HG03521 (cell line): ENCODE measurements around the gene RAB6A.
"Not testable (repeated sequence)": the region's sequence is repeated elsewhere in the genome, so short reads cannot be mapped to it uniquely, and the experiment has no call there.

Experiments
- ATAC-seq: cut with Tn5 transposase; IDR thresholded peaks from one replicate; pipeline ENCODE4 v1.9.1; 2021; ENCODE audit warnings: mild to moderate bottlenecking, moderate library complexity; ENCODE audit not compliant: unreplicated experiment

The RAB6A gene

DNA sequence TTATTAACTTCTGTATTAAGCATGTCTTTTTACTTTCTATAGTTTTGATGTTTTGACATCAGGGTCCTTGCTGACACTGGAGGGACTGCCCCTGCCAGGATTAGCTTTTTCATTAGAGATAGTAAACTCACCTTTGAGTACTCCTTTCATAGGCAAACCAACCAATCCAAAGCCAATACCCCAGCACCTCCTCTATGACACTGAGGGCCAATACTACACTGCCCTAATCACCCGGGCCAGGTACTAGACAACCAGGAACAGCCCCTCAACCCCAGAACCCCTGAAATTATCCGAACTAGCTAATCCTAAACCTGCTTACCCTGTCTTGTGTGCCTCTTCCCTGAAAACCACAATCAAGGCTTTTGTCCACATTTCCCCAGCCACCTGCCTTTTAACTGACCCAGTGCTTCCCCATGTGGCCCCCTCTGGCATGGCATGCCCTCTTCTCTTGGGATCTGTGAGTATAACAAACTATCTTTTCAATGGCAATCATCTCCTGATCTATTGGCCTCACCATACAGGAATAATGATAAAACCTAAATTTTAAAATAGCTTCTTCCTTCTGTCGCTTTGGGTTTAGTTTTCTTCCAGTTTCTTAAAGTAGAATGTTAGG lies 31.2 kb downstream of the RAB6A start:
- ATAC-seq, result no peak

DNA sequence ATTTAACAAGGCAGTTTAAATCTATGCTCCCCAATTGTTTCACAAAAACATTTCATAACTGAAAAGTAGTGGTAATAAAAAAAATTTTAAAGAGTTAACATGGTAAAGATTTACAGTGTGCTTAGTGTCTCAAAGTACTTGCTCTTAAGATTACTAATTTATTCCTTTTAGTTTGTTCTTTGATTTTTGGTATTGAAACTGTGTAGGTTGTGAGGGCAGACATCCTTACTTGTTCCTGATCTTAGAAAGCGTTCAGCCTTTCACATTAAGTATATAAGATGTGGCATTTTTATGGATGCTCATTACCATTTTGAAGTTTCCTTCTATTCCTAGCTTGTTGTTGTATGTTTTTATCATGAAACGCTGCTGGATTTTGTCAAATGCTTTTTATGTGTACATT lies 32.9 kb downstream of the RAB6A start:
- no peak for ATAC-seq

DNA sequence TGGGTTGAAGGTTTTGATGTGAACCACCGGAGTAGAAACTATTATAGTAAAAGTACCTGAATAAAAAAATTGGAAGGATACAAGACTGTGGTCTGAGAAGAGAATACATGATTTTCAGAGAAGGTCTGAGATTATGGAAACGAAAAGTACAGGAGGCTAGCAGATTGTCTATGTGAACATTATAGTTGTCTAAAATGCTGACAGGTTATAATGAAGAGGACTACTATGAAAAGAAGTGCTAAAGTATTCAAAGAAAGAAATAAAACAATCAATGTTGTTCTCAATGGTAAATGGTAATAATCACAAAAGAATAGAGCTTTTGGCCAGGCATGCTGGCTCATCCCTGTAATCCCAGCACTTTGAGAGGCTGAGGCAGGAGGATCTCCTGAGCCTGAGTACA lies 34.0 kb downstream of the RAB6A start:
- ATAC-seq, result no peak

DNA sequence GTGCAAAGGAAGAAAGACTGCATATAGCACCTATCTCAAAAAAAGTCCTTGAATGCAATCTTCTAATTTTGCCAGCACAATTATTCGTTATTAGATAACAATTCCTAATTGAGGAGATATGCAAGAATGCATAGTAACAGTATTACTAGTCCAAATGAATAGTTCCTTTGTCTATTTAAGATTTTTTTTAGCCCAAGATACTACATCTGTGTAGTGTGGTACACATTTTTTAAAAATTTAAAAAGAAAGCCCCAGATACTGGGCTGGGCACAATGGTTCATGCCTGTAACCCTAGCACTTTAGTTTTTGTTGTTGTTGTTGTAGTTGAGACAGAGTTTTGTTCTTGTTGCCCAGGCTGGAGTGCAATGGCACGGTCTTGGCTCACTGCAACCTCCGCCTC lies 43.7 kb downstream of the RAB6A start:
- no peak for ATAC-seq

DNA sequence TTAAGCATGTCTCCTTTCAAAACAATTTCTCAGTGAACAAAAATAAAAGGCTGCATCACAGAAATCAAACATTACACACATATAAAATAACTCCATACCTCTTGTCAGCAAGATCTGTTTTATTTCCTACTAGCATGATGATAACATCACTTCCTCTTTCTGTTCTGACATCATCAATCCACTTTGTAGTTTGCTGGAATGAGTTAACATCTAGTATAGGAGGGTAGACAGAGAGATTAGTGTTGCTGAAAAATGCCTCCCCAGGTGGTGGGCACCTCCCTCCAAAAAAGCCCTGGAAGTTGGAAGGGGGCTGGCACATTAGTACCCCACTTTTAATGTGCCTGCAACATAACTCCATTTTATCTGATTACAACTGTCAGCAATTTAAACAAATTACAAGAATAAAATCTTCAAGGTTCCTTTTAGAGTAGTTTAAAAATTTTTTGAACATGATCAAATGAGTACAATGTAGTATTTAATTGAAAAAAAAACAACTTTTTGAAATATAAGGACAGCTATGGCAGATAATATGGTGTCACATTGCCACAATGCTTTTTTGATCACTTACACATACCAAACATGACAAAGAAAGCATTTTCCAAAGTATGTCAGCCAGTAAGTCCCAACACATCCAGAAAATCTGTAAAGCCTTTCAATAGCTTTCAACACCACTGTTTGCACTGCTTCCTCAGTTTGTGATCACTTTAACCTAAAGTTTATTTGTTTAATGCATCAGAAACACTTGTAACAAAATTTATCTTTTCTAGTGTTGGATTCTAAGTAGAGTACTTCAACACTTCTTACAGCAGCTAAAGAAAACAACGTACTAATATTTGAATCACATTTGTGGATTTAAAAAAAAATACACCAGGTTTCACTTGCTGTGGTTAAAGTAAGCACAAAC lies 44.5 kb downstream of the RAB6A start:
- ATAC-seq, result no peak

DNA sequence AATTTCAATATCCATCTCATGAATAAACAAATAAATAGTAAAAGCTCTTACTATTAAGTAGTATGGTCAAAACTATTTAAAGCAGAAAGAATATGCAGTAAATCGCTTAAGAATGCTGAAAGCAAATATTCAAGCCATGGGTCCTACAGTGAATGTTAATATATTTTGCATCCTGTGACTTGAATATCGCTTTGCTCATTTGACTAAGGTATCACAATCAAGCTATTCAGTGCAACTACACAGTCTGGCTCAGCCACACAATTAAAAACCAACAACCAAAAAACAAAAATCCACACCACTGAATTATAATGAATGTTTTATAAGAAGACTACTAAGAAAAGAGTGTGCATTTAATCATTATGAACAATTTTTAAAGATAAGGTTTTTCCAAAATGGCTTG lies 45.3 kb downstream of the RAB6A start:
- no peak for ATAC-seq

DNA sequence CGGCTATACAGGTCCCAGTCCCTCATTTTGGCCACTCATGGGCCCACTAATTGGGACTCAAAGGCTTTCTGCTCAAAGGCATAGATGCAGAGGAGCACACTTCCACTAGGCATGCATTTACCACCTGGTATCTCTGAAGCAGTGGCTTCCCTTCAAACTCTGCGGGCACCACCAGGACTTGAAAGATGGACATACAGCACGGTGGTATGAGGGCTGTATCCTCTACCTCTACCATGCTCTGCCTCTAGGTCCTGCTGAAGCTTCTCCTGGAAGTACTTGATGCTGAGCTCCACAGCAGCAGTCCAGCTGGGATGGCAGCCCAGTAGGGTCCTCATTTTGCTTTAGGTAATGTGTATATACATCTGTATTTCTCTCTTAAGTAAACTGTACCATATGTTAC lies 49.9 kb downstream of the RAB6A start:
- ATAC-seq, result no peak

DNA sequence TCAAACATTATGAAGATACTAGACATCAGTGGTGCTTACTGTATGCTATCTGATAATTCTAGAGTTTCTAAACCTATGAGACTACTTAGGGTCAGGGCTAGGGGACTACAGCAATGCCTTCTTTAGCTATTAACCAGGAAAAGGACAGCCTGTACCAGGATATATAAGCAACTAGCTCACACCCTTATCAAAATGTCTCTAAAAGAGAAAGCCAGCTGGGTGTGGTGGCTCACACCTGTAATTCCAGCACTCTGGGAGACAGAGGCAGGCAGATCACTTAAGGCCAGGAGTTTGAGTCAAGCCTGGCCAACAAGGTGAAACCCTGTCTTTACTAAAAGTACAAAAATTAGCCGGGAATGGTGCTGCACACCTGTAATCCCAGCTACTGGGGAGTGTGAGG lies 55.8 kb downstream of the RAB6A start:
- no peak for ATAC-seq

DNA sequence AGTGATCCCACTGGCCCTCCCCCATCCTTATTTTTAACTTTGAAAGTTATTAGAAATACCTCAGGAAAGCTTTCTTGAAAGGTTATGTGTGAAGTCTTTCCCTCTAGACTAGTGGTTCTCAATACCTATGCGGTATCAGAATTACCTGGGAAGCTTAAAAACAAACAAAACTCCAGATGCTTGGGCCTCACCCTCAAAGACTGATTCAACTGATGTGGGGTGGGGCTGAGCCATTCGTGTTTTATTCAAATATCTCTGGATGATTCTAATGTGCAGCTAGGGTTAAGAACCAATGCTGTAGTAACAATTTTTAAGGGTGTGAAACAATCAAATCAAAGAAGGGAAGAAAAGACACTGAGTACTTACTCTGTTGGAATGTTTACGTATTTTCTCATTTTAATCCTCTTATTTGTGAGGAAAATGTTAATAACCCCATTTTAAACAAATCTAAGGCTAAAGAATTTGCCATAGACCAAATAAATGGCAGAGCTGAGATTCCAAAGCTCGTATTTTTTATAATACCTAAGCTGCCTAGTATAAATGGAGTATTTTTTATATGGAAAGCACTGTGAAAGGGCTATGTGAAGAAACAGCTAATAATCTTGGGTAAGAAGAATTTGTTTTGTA lies 66.9 kb downstream of the RAB6A start:
- ATAC-seq, result no peak

DNA sequence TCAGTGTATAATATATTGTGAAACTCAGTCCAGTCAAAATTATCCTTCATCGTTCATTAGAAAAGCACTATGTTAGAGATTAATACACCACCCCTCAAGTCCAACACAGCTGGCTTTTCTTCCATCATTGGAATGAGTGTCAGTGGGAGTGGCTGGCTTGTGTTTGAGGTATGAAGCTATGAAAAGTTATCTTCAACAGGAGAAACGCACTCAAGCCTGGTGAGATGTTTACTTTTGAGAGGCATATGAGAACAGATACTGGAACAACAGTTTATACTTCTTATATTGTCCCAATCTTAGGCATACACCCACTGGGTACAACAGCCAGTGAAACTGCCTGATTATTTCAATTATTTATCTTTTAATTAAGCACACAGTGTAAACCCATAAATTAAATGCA lies 80.2 kb downstream of the RAB6A start:
- ATAC-seq, result no peak

DNA sequence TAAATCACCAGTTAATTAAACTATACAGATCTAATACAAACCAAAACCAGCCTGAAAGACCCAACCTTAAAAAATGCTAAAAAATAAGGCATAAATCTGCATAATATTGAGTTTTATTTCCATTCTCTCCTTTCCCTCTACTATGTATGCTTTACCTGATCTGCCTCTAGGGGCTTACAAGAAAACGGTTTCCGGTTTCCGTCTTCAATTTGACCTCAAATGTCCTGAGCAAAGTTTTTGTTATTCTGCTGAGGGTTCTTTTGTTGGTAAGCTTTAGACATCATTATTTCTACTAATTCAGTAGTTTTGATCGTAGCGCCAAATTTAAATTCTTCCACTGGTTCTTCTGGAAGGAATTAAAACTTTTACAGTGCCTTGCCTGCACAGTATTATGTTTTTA lies 84.3 kb downstream of the RAB6A start:
- not testable (repeated sequence) for ATAC-seq

DNA sequence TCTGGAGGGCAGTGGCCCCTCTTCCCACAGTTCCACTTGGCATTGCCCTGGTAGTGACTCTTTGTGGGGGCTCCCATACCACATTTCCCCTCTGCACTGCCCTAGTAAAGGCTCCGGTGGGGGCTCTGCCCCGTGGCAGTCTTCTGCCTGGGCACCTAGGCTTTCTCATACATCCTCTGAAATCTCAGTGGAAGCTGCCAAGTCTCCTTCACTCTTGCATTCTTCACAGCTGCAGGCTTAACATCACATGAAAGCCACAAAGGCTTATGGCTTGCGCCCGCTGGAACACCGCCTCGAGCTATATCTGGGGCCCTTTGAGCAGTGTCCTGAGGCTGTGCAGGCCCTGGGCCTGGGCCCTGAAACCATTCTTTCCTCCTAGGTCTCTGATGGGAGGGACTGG lies 89.2 kb downstream of the RAB6A start:
- ATAC-seq, result no peak

DNA sequence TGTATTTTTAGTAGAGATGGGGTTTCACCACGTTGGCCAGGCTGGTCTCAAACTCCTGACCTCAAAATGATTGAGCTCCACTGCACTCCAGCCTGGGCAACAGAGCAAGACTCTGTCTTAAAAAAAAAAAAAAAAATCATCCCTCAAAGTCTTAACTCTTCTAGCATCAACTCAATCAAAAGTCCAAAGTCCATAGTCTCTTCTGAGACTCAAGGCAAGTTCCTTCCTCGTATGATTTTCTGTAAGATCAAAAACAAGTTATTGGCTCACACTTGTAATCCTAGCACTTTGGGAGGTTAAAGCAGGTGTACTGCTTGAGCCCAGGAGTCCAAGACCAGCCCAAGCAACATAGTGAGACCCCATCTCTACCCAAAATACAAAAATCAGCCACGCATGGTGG lies 90.1 kb downstream of the RAB6A start:
- ATAC-seq, result no peak

DNA sequence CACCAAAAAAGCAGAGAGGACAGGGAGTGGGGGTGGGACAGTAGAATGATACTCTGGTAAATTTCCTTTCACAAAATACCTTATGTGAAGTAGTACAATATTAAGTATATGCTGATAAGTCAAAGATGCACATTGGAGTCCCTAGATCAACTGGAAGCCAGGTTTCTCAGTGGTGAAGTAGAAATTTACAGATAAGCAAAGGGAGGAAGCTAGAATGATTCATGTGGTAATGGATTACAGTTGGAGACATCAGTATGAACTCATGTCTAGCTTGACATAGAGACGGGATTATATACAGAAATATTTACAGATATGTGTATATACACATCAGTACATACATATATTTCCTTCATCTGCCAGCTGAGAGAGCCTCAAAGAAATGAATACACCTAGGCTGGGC lies 93.0 kb downstream of the RAB6A start:
- ATAC-seq, result no peak

DNA sequence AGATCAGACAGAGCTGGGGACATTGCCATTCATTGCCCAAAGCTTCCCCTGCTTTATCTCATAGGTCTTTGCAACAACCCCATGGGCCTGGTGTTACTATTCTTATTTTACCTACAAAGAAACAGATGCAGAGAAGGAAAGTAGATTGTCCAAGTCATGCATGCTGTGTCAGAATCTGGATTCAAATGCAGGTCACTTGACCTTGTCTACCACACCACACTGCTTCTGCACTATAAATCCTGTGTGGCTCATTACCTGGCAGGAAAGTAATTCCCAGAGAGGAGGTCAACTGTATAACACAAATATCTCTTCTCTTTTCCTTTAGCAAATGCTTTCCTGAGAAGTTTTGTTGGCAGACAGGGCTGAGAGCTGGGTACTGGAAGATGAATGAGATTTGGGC lies 96.0 kb downstream of the RAB6A start:
- ATAC-seq, result no peak

DNA sequence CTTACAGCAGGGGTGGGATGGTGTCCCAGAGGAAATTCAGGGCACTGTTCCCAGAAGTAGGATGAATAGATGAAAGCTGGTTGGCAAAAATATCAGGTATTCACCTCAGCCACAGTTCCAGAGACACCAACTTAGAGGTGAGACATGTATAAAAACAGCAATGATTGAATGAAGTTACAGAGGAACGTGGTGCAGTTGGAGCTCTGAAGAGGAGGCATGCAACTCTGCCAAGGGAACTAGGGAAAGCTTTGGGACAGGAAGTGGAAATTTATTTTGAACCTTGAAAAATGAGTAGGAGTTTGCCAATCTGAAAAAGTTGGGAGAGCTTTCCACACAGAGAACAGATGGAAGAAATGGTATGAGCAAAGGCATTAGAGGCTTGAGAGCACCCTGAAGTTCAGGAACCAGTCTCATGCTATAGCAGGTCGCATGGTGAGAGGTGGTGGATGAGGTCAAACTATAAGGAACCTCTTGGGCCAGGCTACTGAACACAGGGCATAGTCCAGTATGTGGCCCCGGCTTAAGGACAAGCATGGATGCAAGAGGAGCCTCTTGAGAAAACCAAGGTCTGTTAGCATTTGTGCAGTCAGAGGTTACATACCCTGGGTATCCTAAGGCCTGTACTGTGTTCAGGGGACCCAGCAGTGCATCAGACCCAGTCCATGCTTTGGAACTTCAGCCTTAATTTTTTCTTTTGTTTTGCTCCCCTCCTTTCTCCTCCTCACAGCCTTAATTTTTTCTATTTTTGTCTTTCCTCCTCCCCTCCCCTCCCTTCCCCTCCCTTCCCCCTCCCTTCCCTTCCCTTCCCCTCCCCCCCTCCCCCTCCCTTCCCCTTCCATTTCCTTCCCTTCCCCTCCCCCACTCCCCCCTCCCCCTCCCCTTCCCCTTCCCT lies 97.0 kb downstream of the RAB6A start:
- ATAC-seq, result no peak

DNA sequence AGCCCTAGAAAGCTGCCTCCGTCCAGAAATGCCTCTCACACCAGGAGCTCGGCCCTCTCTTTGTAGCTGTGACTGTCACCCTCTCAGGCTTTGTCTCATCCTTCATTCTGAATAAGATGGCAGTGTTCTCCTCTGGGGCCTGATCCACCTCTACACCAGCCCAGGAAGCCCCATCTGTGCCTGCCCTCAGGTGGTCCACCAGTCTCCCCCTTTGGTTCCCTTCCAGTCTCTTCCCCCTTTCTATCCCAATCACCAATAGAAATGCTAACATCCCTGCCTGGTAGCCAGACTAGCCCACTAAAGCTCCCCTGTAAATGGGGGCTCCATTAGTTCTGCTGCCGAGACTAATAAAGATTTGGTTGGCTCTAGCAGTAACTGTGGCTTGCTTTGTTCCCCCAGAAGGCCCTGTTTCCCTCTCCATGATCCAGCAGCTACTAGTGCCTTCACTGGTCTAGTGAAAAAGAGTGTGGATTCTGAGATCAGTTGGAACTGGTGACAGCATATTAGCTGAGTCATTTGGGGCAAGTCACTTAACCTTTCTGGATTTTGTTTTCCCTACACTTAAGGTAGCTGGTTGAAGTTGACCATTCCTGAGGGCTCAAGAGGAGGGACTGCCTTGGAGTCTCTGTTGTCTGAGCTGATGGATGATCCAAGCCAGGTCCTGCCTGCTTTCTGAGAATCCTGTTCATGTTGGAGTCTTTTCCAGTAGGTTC lies 98.3 kb downstream of the RAB6A start:
- ATAC-seq, result no peak

DNA sequence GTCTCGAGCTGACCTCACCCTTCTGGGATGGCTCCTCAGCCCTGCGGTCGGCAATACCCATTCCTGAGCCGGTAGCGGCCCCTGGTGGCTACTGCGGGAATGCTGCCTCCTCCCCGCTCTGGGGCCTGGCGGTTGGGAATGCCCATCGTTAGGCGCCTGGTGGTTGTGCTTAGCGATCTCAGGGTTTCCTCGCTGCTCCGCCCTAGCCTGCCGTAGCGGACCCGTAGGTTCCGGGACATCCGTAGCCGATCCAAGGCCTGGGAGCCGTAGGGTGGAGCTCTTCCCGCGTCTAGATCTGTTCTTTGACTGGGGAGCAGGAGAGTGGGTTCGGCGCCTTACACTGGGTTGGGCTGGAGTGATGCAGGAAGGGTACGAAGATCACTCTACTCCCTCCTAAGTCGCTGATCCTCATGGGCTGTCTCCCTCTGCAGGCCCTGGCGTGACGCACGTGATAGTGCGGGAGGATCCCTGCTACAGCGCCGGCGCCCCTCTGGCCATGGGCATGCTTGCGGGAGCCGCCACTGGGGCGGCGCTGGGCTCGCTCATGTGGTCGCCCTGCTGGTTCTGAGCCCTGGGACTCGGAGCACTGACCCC lies 99.7 kb downstream of the RAB6A start:
- ATAC-seq, result peak; percentile 88

DNA sequence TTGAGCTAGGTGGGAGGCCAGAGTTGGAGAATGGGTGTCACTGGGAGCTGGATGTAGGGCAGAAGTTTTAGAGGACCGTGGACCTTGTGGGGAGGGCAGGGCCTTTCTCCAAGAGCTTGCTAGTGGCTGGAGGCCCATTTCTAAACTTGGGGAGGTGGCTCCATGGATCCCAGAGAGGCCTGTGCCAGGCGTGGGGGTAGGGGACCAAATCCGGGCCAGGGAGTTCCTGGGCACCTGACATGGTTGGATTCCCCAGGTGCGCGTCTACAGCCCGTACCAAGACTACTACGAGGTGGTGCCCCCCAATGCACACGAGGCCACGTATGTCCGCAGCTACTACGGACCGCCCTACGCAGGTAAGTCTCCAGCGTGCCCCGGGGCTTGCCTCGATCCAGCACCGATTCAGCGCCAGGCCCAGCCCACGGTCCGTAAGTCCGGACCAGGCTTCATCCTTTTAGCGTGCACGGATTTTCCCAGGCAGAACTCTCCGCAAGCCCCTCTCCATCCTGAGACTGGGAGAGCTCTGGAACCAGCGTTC lies 100.3 kb downstream of the RAB6A start:
- ATAC-seq, result no peak

DNA sequence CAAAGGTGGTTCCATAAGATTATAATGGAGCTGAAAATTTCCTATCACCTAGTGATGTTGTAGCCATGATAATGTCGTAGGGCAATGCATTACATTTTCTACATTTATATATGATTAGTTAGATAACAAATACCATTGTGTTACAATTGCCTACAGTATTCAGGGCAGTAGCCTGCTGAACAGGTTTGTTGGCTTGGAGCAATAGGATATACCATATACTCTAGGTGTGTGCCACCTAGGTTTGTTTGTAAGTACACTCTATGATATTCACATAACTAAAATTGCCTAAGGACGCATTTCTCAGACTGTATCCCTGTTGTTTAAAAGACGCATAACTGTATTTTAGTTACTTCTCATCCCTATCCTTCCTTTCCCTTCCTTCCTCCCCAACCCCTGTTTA lies 100.9 kb downstream of the RAB6A start:
- ATAC-seq, result no peak
